ENCODE data around the gene MDN1.
"Not testable (repeated sequence)": the region's sequence is repeated elsewhere in the genome, so short reads cannot be mapped to it uniquely, and the experiment has no call there.

The MDN1 gene

DNA sequence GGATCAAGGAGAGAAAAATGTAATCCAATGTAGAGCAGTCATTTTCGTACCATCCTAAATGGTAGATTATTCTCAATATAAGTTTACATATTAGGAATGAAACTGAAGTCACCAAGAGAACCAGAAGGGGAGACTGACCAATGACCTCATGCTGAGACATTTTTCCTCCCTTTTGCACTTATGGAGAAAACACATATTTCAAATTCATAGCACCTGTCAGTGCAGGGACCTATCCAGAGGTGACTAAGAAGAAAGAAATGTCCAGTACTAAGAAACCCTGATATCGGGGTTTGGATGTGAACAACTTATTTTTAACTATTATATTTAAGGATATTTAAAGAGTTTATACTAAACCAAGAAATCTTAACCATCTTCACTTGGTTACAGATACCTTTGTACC, 164.5 kb downstream of the MDN1 start:
- no peak for DNase-seq (ENCODE audit: low spot score)

DNA sequence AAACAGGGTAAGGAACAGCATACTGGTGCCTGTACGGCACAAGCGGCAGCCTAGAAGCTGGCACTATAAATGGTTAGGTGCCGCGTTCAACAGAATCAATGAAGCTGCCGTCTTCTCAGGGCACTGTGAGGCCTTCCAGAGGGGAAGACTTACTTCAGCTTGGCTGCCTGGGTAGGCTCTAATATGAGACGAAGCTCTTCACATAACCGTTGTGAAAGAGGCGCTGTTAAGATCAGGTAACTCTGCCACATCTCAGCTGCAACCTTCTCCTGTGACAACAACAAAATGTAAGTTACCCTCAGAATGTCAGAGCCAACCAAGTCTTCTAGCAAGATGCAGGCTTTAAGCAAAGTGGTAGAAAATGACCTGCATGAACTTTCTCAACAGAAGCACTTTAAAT, 169.0 kb downstream of the MDN1 start:
- DNase-seq (ENCODE audit: low spot score) = no peak

DNA sequence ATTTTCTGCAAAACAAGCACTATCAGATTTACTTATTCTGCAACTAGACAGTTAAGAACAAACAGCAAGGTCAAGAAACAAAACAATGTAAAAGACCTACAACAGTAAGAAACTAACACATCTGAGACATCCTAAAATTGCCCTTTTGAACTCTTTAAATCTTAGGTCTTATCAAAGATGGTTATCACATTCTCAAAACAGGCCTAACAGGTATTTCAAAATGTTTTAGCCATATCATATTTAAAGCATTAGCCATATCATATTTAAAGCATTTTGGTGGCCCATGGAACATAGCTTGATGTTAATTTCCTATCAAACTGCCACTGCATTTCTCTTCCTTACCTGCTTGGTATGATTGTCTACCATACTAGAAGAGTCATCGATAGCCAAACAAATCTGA, 169.9 kb downstream of the MDN1 start:
- no peak for DNase-seq (ENCODE audit: low spot score)

DNA sequence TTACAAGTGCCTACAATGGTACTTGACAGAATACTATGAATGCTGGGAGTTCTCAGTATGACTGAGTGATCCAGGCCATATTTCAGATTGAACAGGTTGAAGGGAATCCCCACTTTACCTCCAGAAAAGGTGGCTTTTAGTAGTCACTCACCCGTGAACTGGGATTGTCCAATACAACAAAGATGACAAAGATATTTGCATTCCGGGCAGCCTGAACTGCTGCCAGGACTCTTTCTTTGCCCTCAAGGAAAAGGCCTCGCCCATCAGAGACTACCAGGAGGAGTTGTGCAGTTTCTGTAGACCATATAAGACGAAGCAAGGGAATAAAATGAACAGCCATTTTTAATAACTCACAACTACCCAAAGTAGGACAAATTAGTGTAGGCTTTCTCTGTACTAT, 174.7 kb downstream of the MDN1 start:
- DNase-seq (ENCODE audit: low spot score) = no peak

DNA sequence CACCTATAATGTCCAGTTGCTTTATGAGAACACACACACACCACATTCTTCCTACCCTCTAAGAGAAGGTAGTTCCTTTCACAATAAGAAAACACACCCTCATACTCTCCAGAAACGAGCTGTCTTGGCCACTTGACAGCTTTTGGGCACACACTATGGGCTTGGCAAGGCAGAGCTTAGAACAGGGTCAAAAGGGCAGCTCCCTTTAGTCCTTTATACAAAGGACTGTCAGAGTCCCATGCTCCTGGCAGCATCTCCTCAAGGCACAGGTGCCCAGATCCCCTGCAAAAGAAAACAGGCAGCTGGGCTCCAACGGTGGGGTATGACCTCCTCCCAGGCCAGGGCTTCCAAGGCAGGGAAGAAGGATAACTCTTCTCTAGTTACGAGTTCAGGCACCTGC, 176.2 kb downstream of the MDN1 start:
- DNase-seq (ENCODE audit: low spot score) = peak; percentile 24

DNA sequence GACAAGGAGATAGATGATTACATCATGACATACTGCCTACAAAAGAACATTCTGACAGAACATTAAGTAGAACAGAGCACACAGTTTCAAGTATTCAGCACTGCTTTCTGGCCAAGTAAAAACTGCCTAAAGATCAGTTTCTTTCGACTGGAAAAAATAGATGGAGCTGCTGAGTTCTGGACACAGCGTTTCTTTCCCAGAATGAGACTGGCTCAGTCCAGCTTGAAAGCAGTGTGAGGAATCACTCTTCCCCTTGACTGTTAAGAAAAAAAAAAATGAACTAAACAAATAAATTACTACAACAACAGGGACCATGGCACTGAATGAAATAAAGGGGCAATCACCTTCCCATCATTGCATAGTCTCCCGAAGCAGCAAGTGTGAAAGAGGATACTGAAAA, 176.6 kb downstream of the MDN1 start:
- DNase-seq (ENCODE audit: low spot score) = peak; percentile 29

DNA sequence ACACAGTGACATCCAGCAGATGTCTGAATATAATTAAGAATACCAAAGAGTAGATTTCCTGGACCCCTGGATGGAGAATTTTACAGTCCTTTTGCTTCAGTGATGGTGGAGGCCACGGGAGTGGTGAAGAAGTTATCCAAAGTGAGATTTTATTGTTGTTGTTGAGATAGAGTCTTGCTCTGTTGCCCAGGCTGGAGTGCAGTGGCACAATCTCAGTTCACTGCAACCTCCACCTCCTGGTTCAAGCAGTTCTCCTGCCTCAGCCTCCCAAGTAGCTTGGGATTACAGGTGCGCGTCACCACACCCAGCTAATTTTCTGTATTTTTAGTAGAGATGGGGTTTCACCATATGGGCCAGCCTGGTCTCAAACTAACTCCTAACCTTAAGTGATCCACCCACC, 178.0 kb downstream of the MDN1 start:
- DNase-seq (ENCODE audit: low spot score) = not testable (repeated sequence)

DNA sequence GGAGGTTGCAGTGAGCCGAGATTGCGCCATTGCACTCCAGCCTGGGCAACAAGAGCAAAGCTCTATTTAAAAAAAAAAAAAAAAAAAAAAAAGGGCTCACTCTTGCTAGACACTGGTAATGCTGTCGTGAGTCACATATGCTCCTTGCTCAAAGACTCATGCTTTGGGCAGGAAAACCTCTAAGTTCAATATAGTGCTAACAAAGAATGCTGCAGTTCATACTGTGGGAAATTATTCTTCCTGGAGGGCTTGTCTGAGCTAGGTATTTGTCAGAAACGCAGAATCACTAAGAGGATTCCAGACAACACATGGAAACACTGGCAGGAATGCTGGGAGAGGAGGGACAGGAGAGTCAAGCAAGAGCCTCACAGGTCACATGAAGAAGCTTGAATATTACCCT, 178.8 kb downstream of the MDN1 start:
- DNase-seq (ENCODE audit: low spot score) = no peak

DNA sequence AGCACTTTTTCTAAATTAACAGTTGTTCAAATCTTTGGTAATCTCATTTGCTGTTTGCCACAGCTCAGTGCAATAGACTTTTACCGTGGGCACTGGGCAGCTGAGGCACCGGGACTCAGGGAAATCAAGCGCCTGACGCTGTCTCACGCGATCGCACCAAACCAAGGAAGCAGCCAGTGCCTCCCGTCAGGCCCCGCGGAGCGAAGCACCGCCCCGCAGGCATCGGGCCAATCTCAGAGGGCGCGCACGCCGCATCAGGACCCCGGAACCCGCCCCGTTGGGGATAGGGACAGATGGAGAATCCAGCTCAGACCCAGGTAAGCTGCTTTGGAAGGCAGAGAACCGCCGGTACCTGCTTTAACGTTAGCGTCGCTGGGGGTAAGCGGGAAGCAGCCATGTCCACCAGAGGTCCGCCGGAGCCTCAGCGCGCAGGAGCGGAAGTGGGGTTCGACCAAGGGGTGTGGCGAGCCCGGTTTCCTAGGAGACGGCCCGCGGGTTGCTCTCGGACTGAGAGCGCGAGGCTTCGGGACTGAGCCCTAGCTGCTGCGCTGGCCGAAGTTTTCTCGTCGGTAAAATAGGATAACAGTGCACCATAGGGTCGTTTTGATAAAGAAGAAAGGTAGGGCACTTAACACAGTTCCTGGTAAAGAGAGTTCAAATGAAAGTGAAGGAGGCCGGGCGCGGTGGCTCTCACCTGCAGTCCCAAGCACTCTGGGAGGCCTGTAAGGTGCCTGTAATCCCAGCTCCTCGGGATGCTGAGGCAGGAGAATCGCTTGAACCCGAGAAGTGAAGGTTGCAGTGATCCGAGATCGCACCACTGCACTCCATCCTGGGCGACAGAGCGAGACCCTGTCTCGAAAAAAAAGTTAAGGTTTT, 181.0 kb downstream of the MDN1 start, which contains the start of gene LYRM2:
Gene LYRM2, minus strand, starts transcription at position 428 of the 876 bp plus-strand sequence. Its CDS starts 31 bp downstream, at position 397.
- DNase-seq (ENCODE audit: low spot score) = peak; percentile 93

DNA sequence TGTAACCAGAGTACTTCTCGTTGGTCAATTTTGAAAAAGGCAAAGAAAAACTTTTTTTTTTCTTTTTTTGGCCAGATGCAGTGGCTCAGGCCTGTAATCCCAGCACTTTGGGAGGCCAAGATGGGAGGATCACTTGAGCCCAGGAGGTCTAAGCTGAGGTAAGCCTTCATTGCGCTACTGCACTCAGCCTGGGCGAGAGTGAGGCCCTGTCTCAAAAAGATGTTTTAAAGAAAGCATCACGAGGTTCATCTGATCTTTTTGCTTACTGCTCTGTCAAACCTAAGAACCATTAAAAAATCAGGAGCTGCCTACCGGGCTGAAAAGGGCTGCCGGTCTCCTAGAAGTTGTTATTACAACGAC, 181.7 kb downstream of the MDN1 start:
- no peak for DNase-seq (ENCODE audit: low spot score)

DNA sequence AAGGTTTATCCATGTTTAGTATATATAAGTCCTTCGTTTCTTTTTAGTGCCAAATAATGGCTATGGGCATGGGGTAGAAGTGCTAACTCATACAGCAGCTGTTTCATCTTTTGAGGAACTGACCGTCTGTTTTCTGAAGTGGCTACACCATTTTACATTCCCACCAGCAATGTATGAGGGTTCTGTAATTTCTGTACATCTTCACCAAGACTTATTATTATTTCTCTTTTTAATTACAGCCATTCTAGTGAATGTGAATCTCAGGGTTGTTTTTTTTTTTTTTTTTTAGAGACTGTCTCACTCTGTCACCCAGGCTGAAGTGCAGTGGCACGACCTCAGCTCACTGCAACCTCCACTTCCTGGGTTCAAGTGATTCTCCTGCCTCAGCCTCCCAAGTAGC, 183.2 kb downstream of the MDN1 start:
- DNase-seq (ENCODE audit: low spot score) = not testable (repeated sequence)

DNA sequence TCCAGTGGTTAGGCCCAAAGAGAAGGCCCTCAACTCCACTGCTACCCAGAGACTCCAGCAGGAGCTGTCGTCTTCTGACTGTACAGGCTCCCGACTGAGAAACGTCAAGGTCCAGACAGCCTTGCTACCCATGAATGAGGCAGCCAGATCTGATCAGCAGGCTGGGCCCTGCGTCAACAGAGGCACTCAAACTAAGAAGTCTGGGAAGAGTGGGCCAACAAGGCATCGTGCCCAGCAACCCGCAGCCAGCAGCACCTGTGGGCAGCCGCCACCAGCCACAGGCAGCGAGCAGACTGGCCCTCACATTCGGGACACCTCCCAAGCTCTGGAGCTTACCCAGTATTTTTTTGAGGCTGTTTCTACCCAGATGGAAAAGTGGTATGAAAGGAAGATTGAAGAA, 189.1 kb downstream of the MDN1 start:
- no peak for DNase-seq (ENCODE audit: low spot score)

DNA sequence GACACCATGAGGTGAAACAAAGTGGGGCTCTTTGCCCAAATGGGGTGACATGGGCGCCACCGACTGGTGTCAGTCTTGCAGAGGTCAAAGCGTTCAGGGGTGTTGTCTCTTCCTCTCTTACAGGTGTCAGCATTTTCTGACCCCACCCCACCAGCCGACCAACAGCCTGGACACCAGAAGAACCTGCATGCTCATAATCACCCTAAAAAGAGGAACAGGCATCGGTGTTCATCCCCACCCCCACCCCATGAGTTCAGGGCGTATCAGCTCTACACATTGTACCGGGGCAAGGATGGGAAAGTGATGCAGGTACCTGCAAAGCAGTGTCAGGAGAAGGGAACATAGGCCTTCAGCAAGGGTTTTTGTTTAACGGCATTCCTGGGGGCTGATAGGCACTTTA, 195.8 kb downstream of the MDN1 start:
- DNase-seq (ENCODE audit: low spot score) = no peak

DNA sequence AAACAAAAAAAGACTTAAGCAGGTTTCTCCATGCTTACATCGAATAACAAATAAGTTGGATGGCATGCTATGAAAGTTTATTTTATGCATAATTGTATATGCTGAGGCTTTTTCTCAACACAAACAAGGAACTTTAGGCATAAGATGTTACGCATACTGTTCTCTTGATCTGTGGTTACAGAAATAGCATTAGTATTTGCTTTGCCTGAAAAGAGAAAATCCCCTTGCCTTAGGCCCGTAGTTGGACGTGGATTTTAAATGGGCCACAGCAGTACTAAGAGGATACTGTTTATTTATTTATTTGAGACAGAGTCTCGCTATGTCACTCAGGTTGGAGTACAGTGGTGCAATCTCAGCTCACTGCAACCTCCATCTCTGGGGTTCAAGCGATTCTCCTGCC, 200.0 kb downstream of the MDN1 start:
- DNase-seq (ENCODE audit: low spot score) = no peak

DNA sequence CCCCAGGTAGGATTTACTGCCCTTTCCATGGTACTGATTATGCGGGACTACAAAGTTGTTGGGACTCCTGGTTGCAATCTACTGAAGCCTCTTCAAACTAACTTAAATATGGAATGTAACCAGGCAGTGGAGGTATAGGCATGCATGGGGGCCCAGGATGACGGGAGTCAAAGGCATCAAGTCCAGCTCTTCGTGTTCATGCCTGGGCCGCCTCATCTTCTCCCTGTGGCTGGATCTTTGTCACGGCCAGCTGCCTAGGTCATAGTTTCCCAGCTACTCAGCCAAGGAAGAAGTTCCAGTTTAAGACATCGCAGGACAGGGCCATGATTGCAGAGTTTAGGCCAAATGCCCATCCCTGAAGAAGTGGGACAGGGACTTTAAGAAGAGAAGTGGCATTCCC, 201.6 kb downstream of the MDN1 start:
- no peak for DNase-seq (ENCODE audit: low spot score)

DNA sequence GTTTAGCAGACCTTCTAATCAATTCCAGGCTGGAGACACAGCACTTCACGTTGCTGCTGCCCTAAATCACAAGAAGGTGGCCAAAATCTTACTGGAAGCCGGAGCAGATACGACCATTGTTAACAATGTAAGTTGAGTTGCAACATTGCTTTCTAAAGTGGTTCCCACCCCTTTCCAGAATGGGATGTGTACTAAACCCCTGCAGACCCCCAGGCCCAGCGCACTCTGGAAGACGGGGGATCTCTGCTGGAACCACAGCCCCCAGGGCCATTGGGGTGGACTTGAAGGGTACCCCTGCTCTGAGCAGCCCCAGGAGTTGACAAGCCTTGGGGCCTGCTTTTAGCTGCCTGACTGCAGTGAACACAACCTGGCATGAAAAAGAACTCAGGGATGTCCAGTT, 203.1 kb downstream of the MDN1 start:
- DNase-seq (ENCODE audit: low spot score) = no peak

DNA sequence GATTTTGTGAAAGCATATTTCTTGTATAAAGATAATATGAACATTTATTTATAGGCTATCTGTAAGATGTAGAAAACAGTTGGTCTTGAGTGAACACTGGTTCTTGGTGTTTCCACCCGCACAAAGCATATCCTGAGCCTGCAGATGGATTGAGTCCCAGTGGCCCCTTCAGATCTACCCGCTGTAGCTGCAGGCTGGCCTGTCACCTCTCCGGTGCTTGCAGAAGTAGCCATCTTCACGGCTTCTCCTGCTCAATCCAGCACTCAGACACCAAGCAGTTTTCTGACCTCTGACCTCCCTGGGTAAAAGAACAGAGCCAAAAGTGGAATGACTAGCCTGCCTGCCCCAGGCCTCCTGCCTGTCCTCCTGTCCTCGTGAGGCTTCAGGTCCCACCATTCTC, 203.7 kb downstream of the MDN1 start:
- no peak for DNase-seq (ENCODE audit: low spot score)

DNA sequence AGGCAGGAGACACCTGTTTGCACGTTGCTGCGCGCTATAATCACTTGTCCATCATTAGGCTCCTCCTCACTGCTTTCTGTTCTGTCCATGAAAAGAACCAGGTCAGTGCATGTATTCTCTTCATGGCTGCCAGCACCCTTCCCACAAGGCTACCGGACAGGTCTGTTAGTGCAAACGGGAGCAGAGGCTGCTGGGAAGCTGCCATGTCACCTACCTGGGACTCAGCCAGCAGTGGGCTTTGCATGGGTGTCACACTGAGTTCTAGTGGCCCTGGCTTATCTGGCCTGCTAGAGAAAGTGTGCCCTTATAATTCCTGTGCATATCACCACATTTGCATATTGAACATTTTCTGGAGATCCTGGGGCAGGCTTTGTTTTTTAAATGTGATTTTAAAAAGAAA, 205.8 kb downstream of the MDN1 start:
- DNase-seq (ENCODE audit: low spot score) = no peak

DNA sequence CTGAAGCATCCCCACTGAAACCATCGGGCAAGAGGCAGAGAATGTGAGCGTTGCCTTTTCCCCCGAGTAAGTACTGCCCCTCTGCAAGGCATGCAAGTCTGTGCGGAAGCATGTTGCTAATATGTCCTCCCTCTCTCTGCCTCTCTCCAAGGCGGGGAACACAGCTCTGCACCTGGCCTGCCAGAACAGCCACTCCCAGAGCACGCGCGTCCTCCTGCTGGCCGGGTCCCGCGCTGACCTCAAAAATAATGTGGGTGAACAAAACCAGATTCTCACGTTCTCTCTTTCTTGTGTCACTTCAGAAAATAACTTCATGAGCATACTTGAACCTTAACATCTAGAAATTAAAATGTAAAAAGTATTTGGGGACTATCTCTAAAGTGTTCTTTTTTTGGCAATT, 207.5 kb downstream of the MDN1 start:
- no peak for DNase-seq (ENCODE audit: low spot score)

DNA sequence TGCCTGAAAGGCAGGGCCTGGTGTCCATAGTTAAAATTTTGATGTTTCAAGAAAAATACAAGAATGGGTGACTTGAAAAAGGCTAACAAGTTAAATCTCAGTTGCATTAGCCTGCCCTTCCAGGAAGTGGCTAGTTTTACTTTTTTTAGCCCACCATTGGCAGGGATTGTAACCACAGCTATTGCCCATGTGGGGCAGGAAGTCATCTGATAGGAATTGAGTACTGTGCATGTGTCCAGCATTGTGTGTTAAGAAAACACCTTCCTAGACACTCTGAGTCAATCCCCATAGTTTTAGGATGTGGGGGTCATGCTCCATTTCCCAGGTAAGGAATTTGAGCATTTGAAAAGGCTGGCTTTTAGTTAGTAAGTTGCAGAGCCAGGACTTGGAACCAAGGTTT, 207.9 kb downstream of the MDN1 start:
- no peak for DNase-seq (ENCODE audit: low spot score)

DNA sequence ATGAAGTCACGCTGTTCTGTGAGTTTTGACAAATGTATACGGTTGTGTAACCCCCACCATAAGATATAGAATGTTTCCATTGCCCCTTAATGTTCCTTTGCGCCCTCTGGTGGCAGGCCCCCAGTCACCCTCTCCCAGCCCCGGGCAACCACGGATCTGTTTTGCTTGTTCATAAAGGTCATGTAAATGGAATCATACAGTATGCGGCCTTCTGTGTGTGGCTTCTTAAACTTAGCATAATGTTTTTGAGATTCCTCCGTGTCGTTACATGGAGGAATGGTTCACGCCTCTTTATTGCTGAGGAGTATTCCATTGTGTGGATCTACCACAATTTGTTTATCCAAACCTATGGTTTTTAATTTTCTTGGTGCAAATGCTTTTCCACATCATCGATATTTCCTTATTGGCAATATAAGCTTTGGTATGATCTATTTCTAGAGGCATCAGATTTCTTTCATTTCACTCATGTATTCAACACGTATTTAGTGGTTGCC, 209.4 kb downstream of the MDN1 start:
- DNase-seq (ENCODE audit: low spot score) = peak; percentile 24

DNA sequence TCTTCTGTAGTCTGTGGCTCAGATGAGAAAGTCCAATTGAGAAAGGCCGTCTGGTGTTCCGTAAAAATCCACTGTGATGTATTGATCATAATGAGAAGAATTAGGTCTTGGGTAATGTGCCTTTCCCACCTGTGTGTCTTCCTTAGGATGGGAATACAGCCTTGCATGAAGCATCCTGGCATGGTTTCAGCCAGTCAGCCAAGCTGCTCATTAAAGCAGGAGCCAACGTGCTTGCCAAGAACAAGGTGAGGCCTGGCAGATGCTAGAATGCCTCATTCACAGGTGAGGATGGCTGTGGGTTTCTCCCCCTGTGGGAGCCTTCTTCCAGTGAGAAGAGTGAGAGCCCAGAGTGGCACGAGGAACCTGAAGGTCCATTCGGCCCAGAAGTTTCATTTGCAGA, 213.7 kb downstream of the MDN1 start:
- no peak for DNase-seq (ENCODE audit: low spot score)

DNA sequence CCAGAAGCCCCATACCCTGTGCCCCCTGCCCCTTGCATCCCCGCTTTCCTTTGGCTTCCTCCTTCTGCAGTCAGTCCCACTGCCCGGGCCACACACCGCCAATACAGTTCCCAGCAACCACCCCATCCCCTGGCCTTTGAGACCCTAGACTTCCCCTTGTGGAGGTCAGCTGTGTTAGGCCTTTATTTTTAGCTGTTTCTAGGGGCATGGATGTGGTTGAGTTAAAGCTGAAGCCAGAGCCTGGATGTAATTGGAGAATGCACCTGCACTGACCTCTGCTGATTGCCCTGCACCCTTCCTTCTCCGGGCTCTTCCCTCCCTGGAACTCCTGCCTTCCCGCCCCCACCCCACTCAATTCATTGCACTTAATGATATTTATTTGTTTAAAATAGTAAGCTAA, 214.9 kb downstream of the MDN1 start:
- DNase-seq (ENCODE audit: low spot score) = no peak

DNA sequence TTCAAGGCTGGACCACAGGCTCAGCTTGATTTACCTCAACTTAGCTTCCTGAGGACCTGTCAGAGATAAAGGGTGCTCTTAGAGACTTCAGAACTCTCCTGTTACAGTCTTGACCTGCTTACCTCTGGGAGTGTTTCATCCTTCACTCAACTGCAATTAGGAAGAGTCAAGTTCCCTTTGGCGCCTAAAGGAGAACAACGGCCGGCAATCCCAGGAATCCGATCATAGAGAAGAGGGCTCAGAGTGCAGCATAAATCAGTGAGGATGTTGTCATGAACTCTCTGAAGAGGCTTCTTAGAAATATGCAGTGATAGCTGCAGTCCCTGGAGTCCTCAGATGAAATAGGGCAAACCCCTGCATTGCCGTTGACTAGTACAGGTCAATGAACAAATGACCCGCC, 217.4 kb downstream of the MDN1 start:
- DNase-seq (ENCODE audit: low spot score) = no peak

Measured in globus pallidus (tissue), 1 donor.